Measurements from ENCODE around the gene RPS15.

DNA sequence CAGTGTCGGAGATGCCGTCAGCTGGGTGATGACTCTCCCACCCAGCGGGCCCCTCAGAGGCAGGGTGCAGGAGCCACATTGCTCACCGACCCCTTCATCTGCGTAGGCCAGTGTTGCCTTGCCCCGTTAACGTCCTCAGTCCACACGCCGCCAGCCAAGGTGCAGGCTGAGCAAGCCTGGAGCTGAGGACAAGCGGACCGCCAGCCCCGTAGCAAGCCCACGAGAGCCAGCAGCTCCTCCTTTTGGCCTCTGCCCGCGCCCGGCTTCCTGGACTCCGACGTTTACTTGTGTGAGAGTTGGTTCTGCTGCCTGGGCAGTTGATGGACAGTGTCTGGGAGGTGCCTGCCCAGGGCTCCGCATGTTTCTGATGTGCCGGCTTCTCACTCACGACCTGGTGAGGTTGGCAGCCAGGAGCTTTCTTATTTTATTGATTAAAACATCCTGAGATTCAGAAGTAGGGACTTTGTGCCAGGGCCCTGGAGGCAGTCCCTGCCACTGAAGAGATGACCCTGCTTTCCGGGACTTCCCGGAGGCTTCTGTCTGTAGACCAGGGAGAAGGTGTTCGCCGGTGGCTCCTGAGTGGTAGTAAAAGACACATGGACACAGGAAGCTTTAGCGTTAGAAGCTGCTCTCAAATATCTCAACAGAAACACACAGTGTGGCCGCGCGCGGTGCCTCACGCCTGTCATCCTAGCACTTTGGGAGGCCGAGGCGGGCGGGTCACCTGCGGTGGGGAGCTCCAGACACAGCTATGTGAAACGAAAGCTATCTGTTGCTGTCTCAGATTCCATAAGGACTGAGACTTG, 25.0 kb upstream of the RPS15 start:
- TF ChIP-seq, protein P1, sequence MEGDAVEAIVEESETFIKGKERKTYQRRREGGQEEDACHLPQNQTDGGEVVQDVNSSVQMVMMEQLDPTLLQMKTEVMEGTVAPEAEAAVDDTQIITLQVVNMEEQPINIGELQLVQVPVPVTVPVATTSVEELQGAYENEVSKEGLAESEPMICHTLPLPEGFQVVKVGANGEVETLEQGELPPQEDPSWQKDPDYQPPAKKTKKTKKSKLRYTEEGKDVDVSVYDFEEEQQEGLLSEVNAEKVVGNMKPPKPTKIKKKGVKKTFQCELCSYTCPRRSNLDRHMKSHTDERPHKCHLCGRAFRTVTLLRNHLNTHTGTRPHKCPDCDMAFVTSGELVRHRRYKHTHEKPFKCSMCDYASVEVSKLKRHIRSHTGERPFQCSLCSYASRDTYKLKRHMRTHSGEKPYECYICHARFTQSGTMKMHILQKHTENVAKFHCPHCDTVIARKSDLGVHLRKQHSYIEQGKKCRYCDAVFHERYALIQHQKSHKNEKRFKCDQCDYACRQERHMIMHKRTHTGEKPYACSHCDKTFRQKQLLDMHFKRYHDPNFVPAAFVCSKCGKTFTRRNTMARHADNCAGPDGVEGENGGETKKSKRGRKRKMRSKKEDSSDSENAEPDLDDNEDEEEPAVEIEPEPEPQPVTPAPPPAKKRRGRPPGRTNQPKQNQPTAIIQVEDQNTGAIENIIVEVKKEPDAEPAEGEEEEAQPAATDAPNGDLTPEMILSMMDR (IDR thresholded peaks at IDR 0.05), result no peak
- TF ChIP-seq POLR2A (IDR thresholded peaks at IDR 0.05; ENCODE audit: low read depth), result no peak
- no peak for TF ChIP-seq POLR2AphosphoS5 (IDR thresholded peaks at IDR 0.05)
- no peak for TF ChIP-seq EP300 (IDR thresholded peaks at IDR 0.05)

Measured in esophagus muscularis mucosa (tissue), 4 donors.